GM08714 (cell line): ENCODE measurements around the gene CBY3.
A peak's percentile ranks its signal among the peaks of the same experiment; 100 is the strongest.

Source experiments
- H3K4me3 ChIP-seq: fragments of 200-500 bp; sonication (Bioruptor generic); 2 replicates; pipeline ENCODE4 v1.5.1; 2014; ENCODE audit warnings: mild to moderate bottlenecking, low read length, inconsistent platforms
- ZNF274 ChIP-seq: IDR thresholded peaks from 2 replicates; pipeline ENCODE4 v1.6.1; 2012; ENCODE audit warnings: mild to moderate bottlenecking, low read depth, low read length

CBY3 gene

GRCh38 chr5:179680780-179681401, at the start of gene CBY3:
Gene CBY3, minus strand, starts transcription at chr5:179681034. Its CDS starts 116 bp downstream, at chr5:179680918.
- no peak for TF ChIP-seq ZNF274
- no peak within 1 kb of the TSS for H3K4me3 ChIP-seq

- no peak for TF ChIP-seq ZNF274
- no peak overlapping the region for H3K4me3 ChIP-seq
These were observed 49.5 kb upstream of the CBY3 start for GRCh38 chr5:179730356-179730755.

GRCh38 chr5:179729727-179730126, 48.9 kb upstream of the CBY3 start:
- TF ChIP-seq ZNF274: no peak
- no peak overlapping the region for H3K4me3 ChIP-seq

GRCh38 chr5:179729303-179729702, 48.5 kb upstream of the CBY3 start:
- no peak overlapping the region for H3K4me3 ChIP-seq
- TF ChIP-seq ZNF274: no peak

GRCh38 chr5:179727106-179727505, 46.3 kb upstream of the CBY3 start:
- H3K4me3 ChIP-seq: no peak overlapping the region
- TF ChIP-seq ZNF274: no peak

DNA sequence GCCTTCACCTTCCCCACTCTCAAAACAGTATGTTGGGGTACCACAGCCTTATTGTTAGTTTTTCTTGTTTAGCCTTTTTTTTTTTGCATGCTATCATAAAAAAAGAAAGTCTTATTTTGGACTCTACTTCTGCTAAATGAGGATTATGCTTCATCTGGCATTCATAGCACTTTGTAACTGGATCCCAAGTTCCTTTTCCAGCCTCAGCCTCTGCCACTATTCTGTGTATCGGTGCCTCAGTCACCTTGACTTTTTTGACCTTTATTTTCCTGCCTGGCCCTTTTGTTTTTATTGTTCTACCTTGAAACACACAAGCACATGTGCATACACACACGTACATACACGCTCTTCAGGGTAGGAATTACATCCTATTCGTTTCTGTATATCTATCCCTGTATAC, 43.3 kb upstream of the CBY3 start:
- H3K4me3 ChIP-seq: no peak overlapping the region

GRCh38 chr5:179720222-179720621, 39.4 kb upstream of the CBY3 start:
- no peak overlapping the region for H3K4me3 ChIP-seq
- TF ChIP-seq ZNF274: no peak

More for the DNA sequence above, 43.3 kb upstream of the CBY3 start:
- TF ChIP-seq ZNF274: no peak

- no peak for TF ChIP-seq ZNF274
- no peak overlapping the region for H3K4me3 ChIP-seq
These were observed 35.5 kb upstream of the CBY3 start for GRCh38 chr5:179716286-179716685.

DNA sequence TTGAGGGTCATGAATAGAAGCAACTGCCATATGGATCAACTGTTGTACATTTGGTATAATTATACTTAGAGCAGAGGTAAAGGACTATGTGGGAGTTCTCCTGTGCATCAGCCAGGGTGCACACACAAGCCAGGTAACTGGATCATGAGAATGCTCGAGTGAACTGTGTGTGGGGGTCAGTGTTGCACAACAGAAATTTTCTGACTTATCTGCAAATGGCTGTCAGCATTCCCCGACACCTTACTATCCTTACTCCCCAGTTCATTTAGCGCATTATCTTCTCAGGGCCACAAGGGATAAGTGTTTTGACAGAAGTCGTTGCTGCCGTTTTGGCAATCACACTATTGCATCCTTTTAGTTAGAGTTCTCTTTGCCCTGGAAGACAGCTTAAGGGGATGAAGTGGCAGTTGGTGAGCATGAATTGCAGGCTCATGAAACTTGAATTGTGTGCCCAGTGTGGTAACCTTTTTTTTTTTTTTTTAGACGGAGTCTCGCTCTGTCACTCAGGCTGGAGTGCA, 19.6 kb upstream of the CBY3 start:
- H3K4me3 ChIP-seq: peak overlapping the region; percentile 100
- no peak for TF ChIP-seq ZNF274

- peak overlapping the region; percentile 100 for H3K4me3 ChIP-seq
- TF ChIP-seq ZNF274: no peak
These were observed 18.9 kb upstream of the CBY3 start for GRCh38 chr5:179699616-179700237.

DNA sequence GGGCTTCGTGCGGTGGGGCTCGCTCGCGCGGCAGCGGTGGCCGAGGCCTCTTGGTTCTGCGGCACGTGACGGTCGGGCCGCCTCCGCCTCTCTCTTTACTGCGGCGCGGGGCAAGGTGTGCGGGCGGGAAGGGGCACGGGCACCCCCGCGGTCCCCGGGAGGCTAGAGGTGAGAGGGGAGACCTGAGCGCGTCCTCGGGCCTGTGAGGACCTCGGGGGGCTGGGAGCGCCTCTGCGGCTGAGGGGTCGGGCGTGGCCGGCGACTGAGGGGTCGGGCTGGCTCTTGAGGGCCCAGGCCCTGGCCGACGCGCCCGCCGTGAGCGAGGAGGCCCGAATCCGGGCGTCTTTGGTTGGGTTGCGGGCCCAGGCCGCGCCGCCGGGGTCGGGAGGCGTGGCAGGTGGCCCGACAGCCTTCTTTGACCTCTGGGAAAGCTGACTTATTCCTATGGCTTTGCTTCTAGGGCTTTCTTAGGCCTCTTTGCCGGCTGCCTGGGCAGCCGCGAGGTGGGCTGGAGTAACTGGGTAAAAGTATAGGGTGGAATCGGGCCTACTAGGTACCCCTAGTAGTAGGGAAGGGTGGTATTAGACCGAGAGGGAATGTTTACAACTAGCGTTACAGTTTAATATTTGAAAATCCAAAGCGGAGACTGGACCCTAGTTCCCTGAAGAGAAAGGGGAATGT, 18.2 kb upstream of the CBY3 start, which contains the start of gene CANX:
Gene CANX, plus strand, starts transcription at position 33 of the 681 bp plus-strand sequence. CDS start 6,715 bp downstream, outside the sequence.
- TF ChIP-seq ZNF274: no peak
- peak within 1 kb of the TSS; percentile 100 for H3K4me3 ChIP-seq

GRCh38 chr5:179697993-179698934, 17.4 kb upstream of the CBY3 start:
- no peak for TF ChIP-seq ZNF274
- peak overlapping the region; percentile 100 for H3K4me3 ChIP-seq

DNA sequence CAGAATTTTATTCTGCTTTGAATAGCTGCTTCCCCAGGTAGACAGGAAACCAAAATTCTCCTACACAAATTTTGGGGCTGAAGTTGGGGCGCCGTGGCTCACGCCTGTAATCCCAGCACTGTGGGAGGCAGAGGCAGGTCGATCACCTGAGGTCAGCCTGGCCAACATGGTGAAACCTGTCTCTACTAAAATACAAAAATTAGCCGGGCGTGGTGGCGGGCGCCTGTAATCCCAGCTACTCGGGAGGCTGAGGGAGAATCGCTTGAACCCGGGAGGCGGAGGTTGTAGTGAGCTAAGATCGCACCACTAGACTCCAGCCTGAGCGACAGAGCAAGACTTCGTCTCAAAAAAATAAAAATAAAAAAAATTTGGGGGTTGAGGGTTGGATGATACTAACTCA, 16.7 kb upstream of the CBY3 start:
- H3K4me3 ChIP-seq: peak overlapping the region; percentile 70

DNA sequence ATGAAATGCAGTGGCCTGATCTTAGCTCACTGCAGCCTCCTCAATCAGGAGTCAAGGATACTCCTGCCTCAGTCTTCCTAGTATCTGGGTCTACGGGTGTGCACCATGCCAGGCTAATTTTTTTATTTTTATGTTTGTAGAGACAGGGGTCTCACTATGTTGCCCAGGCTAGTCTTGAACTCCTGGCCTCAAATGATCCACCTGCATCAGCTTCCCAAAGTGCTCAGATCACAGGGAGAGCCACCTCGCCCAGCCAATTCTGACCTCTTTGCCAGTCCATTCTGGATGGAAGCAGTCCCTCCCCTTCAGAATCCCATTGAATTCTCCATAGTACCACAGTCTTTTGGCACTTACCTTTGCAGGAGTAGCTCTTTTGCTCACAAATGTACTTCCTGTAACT, 16.3 kb upstream of the CBY3 start:
- H3K4me3 ChIP-seq: no peak overlapping the region; the same call in 1 of the 2 replicates
- no peak for TF ChIP-seq ZNF274
